Astrocyte (in vitro differentiated cells and primary cell): ENCODE measurements around the gene BCAT1. TPM values are rescaled to one million over a fixed set of nuclear protein-coding genes. Genes with fewer than 3 reads are reported as not detected.
A peak's percentile ranks its signal among the peaks of the same experiment; 100 is the strongest.
"Not testable (repeated sequence)": the region's sequence is repeated elsewhere in the genome, so short reads cannot be mapped to it uniquely, and the experiment has no call there.

Source experiments
- DNase-seq: peaks from one replicate; pipeline ENCODE4 v3.0.0-alpha.2; 2010; ENCODE audit warnings: low read depth
- FAIRE-seq: peaks from 2 replicates; lab custom pipeline; 2011; peaks lifted over from hg19 to GRCh38; lab: Jason Lieb, UNC
- H2AFZ ChIP-seq: 2 replicates; pipeline ENCODE4 v1.6.0; 2012; ENCODE audit warnings: low read depth, low read length, inconsistent platforms
- H3K27ac ChIP-seq: 2 replicates; pipeline ENCODE4 v1.5.1; 2011; ENCODE audit warnings: low read depth, low read length, inconsistent platforms
- H3K27me3 ChIP-seq: 2 replicates; pipeline ENCODE4 v1.6.0; 2011; ENCODE audit warnings: low read length, inconsistent platforms; ENCODE audit not compliant: insufficient read depth
- H3K36me3 ChIP-seq: 2 replicates; pipeline ENCODE4 v1.5.1; 2011; ENCODE audit warnings: low read length, inconsistent platforms; ENCODE audit not compliant: insufficient read depth
- H3K4me1 ChIP-seq: 2 replicates; pipeline ENCODE4 v1.5.1; 2011; ENCODE audit warnings: low read length, inconsistent platforms; ENCODE audit not compliant: insufficient read depth
- H3K4me2 ChIP-seq: 2 replicates; pipeline ENCODE4 v1.6.0; 2012; ENCODE audit warnings: low read length, inconsistent platforms
- H3K4me3 ChIP-seq: 2 replicates; pipeline ENCODE4 v1.5.1; 2011; ENCODE audit warnings: low read depth, mild to moderate bottlenecking, low read length, inconsistent platforms; ENCODE audit not compliant: insufficient read depth
- H3K79me2 ChIP-seq: 2 replicates; pipeline ENCODE4 v1.6.0; 2012; ENCODE audit warnings: mild to moderate bottlenecking, low read length, inconsistent platforms; ENCODE audit not compliant: insufficient read depth
- H3K9ac ChIP-seq: 2 replicates; pipeline ENCODE4 v1.6.0; 2012; ENCODE audit warnings: mild to moderate bottlenecking, low read length, inconsistent platforms
- H3K9me3 ChIP-seq: 2 replicates; pipeline ENCODE4 v1.5.1; 2012; ENCODE audit warnings: low read depth, mild to moderate bottlenecking, low read length, inconsistent platforms; ENCODE audit not compliant: insufficient read depth
- H4K20me1 ChIP-seq: 2 replicates; pipeline ENCODE4 v1.6.0; 2012; ENCODE audit warnings: low read length, inconsistent platforms; ENCODE audit not compliant: insufficient read depth
- H3K27ac Mint-ChIP-seq: one replicate; pipeline ENCODE4 v1.8.0; 2021; ENCODE audit warnings: mild to moderate bottlenecking, mixed read lengths; ENCODE audit not compliant: unreplicated experiment
- H3K27me3 Mint-ChIP-seq: one replicate; pipeline ENCODE4 v1.8.0; 2021; ENCODE audit warnings: low read depth, mixed read lengths; ENCODE audit not compliant: unreplicated experiment
- H3K36me3 Mint-ChIP-seq: one replicate; pipeline ENCODE4 v1.8.0; 2021; ENCODE audit warnings: low read depth, mixed read lengths; ENCODE audit not compliant: unreplicated experiment
- H3K4me1 Mint-ChIP-seq: one replicate; pipeline ENCODE4 v1.8.0; 2021; ENCODE audit warnings: low read depth, mixed read lengths; ENCODE audit not compliant: unreplicated experiment
- H3K4me3 Mint-ChIP-seq: one replicate; pipeline ENCODE4 v1.8.0; 2021; ENCODE audit warnings: mild to moderate bottlenecking, moderate library complexity, mixed read lengths; ENCODE audit not compliant: unreplicated experiment
- H3K9me3 Mint-ChIP-seq: one replicate; pipeline ENCODE4 v1.8.0; 2021; ENCODE audit warnings: mild to moderate bottlenecking, mixed read lengths; ENCODE audit not compliant: unreplicated experiment
- CTCF ChIP-seq: IDR thresholded peaks from 2 replicates; pipeline ENCODE4 v1.5.1; 2011; ENCODE audit warnings: low read depth, mild to moderate bottlenecking, inconsistent platforms, low read length, moderate library complexity; ENCODE audit not compliant: insufficient read depth
- EZH2 ChIP-seq: IDR thresholded peaks from 2 replicates; pipeline ENCODE4 v1.6.1; 2012; ENCODE audit warnings: mild to moderate bottlenecking, low read length, inconsistent platforms; ENCODE audit not compliant: insufficient read depth
- total RNA-seq: library from RNA; stranded (reverse); gene quantifications from 2 replicates; pipeline ENCODE4 v1.2.1, GENCODE V29; 2021

BCAT1 gene
- total RNA-seq, 1 donor from 2014 or later, result 476 TPM

- peak; percentile 77 for DNase-seq
- FAIRE-seq, result no peak
- no peak overlapping the region for H3K4me3 ChIP-seq
- Mint-ChIP-seq H3K4me3 (peak overlapping the region; percentile 54), H3K27me3 (no peaks in the 10 kb centered on the region), H3K27ac (peak overlapping the region; percentile 27), H3K4me1 (peaks cover 31% of the 10 kb centered on the region), H3K9me3 (no peaks in the 10 kb centered on the region), H3K36me3 (peaks cover 7% of the 10 kb centered on the region)
- no peaks in the 10 kb centered on the region for H3K9me3 ChIP-seq
- no peak for TF ChIP-seq CTCF
- TF ChIP-seq EZH2, result no peak
- no peak overlapping the region for H3K9ac ChIP-seq
- H4K20me1 ChIP-seq, result peaks cover 49% of the 10 kb centered on the region
- H3K27ac ChIP-seq, result no peak overlapping the region
- H3K79me2 ChIP-seq, result peaks cover 95% of the 10 kb centered on the region
- no peaks in the 10 kb centered on the region for H3K27me3 ChIP-seq
- H3K4me2 ChIP-seq, result peak overlapping the region; percentile 34
- peaks cover 16% of the 10 kb centered on the region for H3K36me3 ChIP-seq
- H2AFZ ChIP-seq, result no peak overlapping the region
- H3K4me1 ChIP-seq, result peaks cover 26% of the 10 kb centered on the region
Observed at GRCh38 chr12:24943947-24944600, 4.8 kb downstream of the BCAT1 start.

- peaks cover 14% of the 10 kb centered on the region for H3K36me3 ChIP-seq
- no peak overlapping the region for H3K4me2 ChIP-seq
- FAIRE-seq (no peak), DNase-seq (no peak)
- Mint-ChIP-seq H3K4me1 (peaks cover 25% of the 10 kb centered on the region), H3K27me3 (no peaks in the 10 kb centered on the region), H3K9me3 (no peaks in the 10 kb centered on the region), H3K36me3 (peaks cover 3% of the 10 kb centered on the region), H3K27ac (no peak overlapping the region), H3K4me3 (no peak overlapping the region)
- H3K27me3 ChIP-seq, result no peaks in the 10 kb centered on the region
- peaks cover 93% of the 10 kb centered on the region for H3K79me2 ChIP-seq
- no peak overlapping the region for H3K4me3 ChIP-seq
- no peak overlapping the region for H2AFZ ChIP-seq
- H3K9ac ChIP-seq, result no peak overlapping the region
- H3K9me3 ChIP-seq, result no peaks in the 10 kb centered on the region
- H3K27ac ChIP-seq, result no peak overlapping the region
- H3K4me1 ChIP-seq, result peaks cover 23% of the 10 kb centered on the region
- TF ChIP-seq EZH2 (no peak), CTCF (no peak)
- peaks cover 77% of the 10 kb centered on the region for H4K20me1 ChIP-seq
Observed at GRCh38 chr12:24940157-24940556, 8.7 kb downstream of the BCAT1 start.

- not testable (repeated sequence) for H3K9ac ChIP-seq, H3K27me3 Mint-ChIP-seq, H3K9me3 Mint-ChIP-seq, H3K4me3 ChIP-seq, H3K4me3 Mint-ChIP-seq, H3K4me2 ChIP-seq, H3K27ac ChIP-seq, H3K27ac Mint-ChIP-seq, H3K36me3 Mint-ChIP-seq, H3K27me3 ChIP-seq, DNase-seq, H2AFZ ChIP-seq, FAIRE-seq, H3K9me3 ChIP-seq
- Histone ChIP-seq H3K79me2 (peaks cover 93% of the 10 kb centered on the region), H3K36me3 (peaks cover 11% of the 10 kb centered on the region), H3K4me1 (peaks cover 17% of the 10 kb centered on the region), H4K20me1 (peaks cover 77% of the 10 kb centered on the region)
- peaks cover 19% of the 10 kb centered on the region for H3K4me1 Mint-ChIP-seq
Observed at GRCh38 chr12:24939551-24939950, 9.3 kb downstream of the BCAT1 start.
